C4-2B (cell line): ENCODE results near the gene PHLPP1.

Source experiments
- CTCF ChIP-seq: fragments of 450-650 bp; conservative IDR thresholded peaks from 2 replicates; pipeline ENCODE4 v1.5.1; 2017; ENCODE audit warnings: mild to moderate bottlenecking
- ZFX ChIP-seq: fragments of 450-650 bp; IDR thresholded peaks from 2 replicates; pipeline ENCODE4 v1.6.1; 2017

GRCh38 chr18:62876828-62877227 lies 161.5 kb downstream of the PHLPP1 start:
- TF ChIP-seq CTCF (no peak), ZFX (no peak)
